ENCODE measurements around the gene EPHB6.

Gene EPHB6

GRCh38 chr7:142866361-142867096, 11.7 kb downstream of the EPHB6 start:
- no peak for DNase-seq (ENCODE audit: low read depth)

GRCh38 chr7:142867097-142867378, 12.2 kb downstream of the EPHB6 start:
- no peak for DNase-seq (ENCODE audit: low read depth)

GRCh38 chr7:142867398-142868187, 12.7 kb downstream of the EPHB6 start:
- no peak for DNase-seq (ENCODE audit: low read depth)

- DNase-seq (ENCODE audit: low read depth): no peak
Measured at GRCh38 chr7:142868188-142868985, 13.5 kb downstream of the EPHB6 start.

GRCh38 chr7:142868986-142869415, 14.1 kb downstream of the EPHB6 start:
- no peak for DNase-seq (ENCODE audit: low read depth)

GRCh38 chr7:142869434-142869833, 14.6 kb downstream of the EPHB6 start:
- DNase-seq (ENCODE audit: low read depth): no peak

GRCh38 chr7:142870147-142870559, 15.3 kb downstream of the EPHB6 start:
- DNase-seq (ENCODE audit: low read depth): no peak

GRCh38 chr7:142870566-142871259, 15.8 kb downstream of the EPHB6 start:
- DNase-seq (ENCODE audit: low read depth): no peak

- no peak for DNase-seq (ENCODE audit: low read depth)
Measured at GRCh38 chr7:142871260-142872105, 16.6 kb downstream of the EPHB6 start.

GRCh38 chr7:142872106-142872675, 17.3 kb downstream of the EPHB6 start:
- no peak for DNase-seq (ENCODE audit: low read depth)

GRCh38 chr7:142873281-142873784, 18.5 kb downstream of the EPHB6 start:
- DNase-seq (ENCODE audit: low read depth): no peak

- DNase-seq (ENCODE audit: low read depth): no peak
Measured at GRCh38 chr7:142873871-142874270, 19.0 kb downstream of the EPHB6 start.

GRCh38 chr7:142874409-142874808, 19.5 kb downstream of the EPHB6 start:
- no peak for DNase-seq (ENCODE audit: low read depth)

GRCh38 chr7:142874837-142875236, 20.0 kb downstream of the EPHB6 start:
- no peak for DNase-seq (ENCODE audit: low read depth)

GRCh38 chr7:142875456-142875855, 20.6 kb downstream of the EPHB6 start:
- no peak for DNase-seq (ENCODE audit: low read depth)

- no peak for DNase-seq (ENCODE audit: low read depth)
Measured at GRCh38 chr7:142876236-142876960, 21.5 kb downstream of the EPHB6 start.

- no peak for DNase-seq (ENCODE audit: low read depth)
Measured at GRCh38 chr7:142876991-142877910, 22.4 kb downstream of the EPHB6 start.

GRCh38 chr7:142878315-142878714, 23.4 kb downstream of the EPHB6 start:
- DNase-seq (ENCODE audit: low read depth): no peak

- no peak for DNase-seq (ENCODE audit: low read depth)
Measured at GRCh38 chr7:142879060-142879459, 24.2 kb downstream of the EPHB6 start.

Data from HS-5 (cell line).